Vagina (tissue), 2 donors: ENCODE results near the gene FBXL16. TPM values are rescaled to one million over a fixed set of nuclear protein-coding genes. Genes with fewer than 3 reads are reported as not detected.

Experiments used
- DNase-seq, 2 donors: peaks; one replicate each; pipeline ENCODE4 v3.0.0-alpha.2; 2017; ENCODE audit errors: extremely low spot score in 2 of 2
- H3K27ac ChIP-seq: fragments of 200-600 bp; sonication (generic); one replicate; pipeline ENCODE4 v1.5.1; 2019
- H3K27me3 ChIP-seq: fragments of 200-600 bp; sonication (generic); one replicate; pipeline ENCODE4 v1.5.1; 2019
- H3K36me3 ChIP-seq, 2 donors: fragments of 200-600 bp; sonication (generic); one replicate each; pipeline ENCODE4 v1.5.1; 2017 to 2019
- H3K4me1 ChIP-seq: fragments of 200-600 bp; sonication (generic); one replicate; pipeline ENCODE4 v1.5.1; 2019
- H3K4me3 ChIP-seq, 2 donors: fragments of 200-600 bp; sonication (generic); 1 replicate in 1 of 2; 2 replicates in 1 of 2; pipeline ENCODE4 v1.5.1; 2016 to 2019
- H3K9me3 ChIP-seq: fragments of 200-600 bp; sonication (generic); one replicate; pipeline ENCODE4 v1.5.1; 2019
- CTCF ChIP-seq, 3 experiments: fragments of 450-650 bp in 2 of 3; fragments of 200-600 bp in 1 of 3; sonication (generic) in 1 of 3; IDR thresholded peaks; one replicate each; pipeline ENCODE4 v1.5.1; 2017 to 2019; ENCODE audit warnings: antibody characterized with exemption in 3 of 3, mild to moderate bottlenecking in 2 of 3, moderate library complexity in 2 of 3
- POLR2A ChIP-seq, 2 donors: fragments of 450-650 bp; IDR thresholded peaks; one replicate each; pipeline ENCODE4 v1.6.1; 2017; ENCODE audit warnings: antibody characterized with exemption in 2 of 2, mild to moderate bottlenecking in 2 of 2, moderate library complexity in 2 of 2
- POLR2AphosphoS5 ChIP-seq, 2 donors: sonication (generic); formaldehyde crosslinking; IDR thresholded peaks; one replicate each; pipeline ENCODE4 v1.9.0; 2017; ENCODE audit warnings: antibody characterized with exemption in 2 of 2, mild to moderate bottlenecking in 2 of 2, low read depth in 1 of 2; ENCODE audit not compliant: insufficient read depth in 1 of 2
- intact Hi-C: fragments of 100-400 bp; cut with DNase I; formaldehyde crosslinking; loops from one replicate; pipeline ENCODE4 v1.15.1; 2023
- total RNA-seq: library from RNA; depleted of rRNA; stranded (reverse); fragments of >200 nt; gene quantifications from one replicate; pipeline ENCODE4 v1.2.3, GENCODE V29; 2016

Gene FBXL16
- total RNA-seq, 1 donor from 2014 or later, result 4.4 TPM

- intact Hi-C loops, result no loop called here
- Histone ChIP-seq H3K4me1 (peaks cover 18% of the 10 kb centered on the region), H3K9me3 (no peaks in the 10 kb centered on the region), H3K4me3 (peak overlapping the region in 1 of 2 donors; percentile 36), H3K27me3 (no peaks in the 10 kb centered on the region), H3K27ac (peak overlapping the region; percentile 75), H3K36me3 (no peaks in the 10 kb centered on the region)
- no peak for DNase-seq
- TF ChIP-seq POLR2A (IDR thresholded peaks at IDR 0.05) (no peak), POLR2AphosphoS5 (IDR thresholded peaks at IDR 0.05; ENCODE audit: insufficient read depth in 1 of 2, low read depth in 1 of 2) (no peak), CTCF (IDR thresholded peaks at IDR 0.05) (no peak)
Measured at GRCh38 chr16:660132-660458, 45.5 kb downstream of the FBXL16 start.

- Histone ChIP-seq H3K9me3 (no peaks in the 10 kb centered on the region), H3K4me3 (no peak overlapping the region), H3K27me3 (no peaks in the 10 kb centered on the region), H3K4me1 (peaks cover 18% of the 10 kb centered on the region), H3K27ac (no peak overlapping the region), H3K36me3 (no peaks in the 10 kb centered on the region)
- intact Hi-C loops, result no loop called here
- no peak for DNase-seq
- TF ChIP-seq CTCF (IDR thresholded peaks at IDR 0.05), result no peak
- TF ChIP-seq POLR2A (IDR thresholded peaks at IDR 0.05), result no peak
- no peak for TF ChIP-seq POLR2AphosphoS5 (IDR thresholded peaks at IDR 0.05; ENCODE audit: insufficient read depth in 1 of 2, low read depth in 1 of 2)
Measured at GRCh38 chr16:659618-660017, 46.0 kb downstream of the FBXL16 start.

DNA sequence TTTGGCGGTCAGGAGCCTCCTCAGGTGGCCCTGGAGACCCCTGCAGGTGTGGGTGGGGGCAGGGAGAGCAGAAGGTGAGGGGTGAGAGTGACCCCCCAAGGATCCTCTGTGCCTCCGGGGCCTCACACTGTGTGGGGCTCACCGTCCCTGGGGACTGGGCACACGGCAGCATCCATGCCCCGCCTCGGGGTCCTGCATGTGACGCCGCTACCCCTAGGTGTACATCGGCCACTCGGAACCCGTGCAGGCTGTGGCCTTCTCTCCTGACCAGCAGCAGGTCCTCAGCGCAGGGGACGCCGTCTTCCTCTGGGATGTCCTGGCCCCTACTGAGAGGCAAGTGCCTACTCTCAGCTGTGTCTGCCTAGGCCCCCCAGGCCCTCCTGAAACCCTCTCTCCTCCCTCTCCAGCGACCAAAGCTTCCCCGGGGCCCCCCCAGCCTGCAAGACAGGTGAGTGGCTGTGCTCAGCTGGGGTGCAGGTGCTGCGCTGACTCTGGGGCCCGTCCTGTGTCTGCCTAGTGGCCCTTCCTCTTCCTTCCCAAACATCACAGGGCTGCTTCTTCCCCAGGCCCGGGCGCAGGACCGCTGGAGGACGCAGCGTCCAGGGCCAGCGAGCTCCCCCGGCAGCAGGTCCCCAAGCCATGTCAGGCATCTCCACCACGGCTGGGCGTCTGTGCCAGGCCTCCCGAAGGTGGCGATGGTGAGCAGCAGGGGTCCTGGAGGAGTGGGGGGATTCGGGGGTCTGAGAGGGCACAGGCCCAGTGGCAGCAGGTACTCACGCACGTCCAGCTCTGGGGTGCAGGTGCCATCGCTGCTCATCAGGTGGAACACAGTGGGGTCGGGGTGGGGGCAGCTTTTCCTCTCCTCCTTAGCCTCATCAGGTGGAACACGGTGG is 46.7 kb downstream of the FBXL16 start:
- H3K4me3 ChIP-seq, result no peak overlapping the region
- no peak overlapping the region for H3K27ac ChIP-seq
- H3K4me1 ChIP-seq, result peaks cover 18% of the 10 kb centered on the region
- H3K9me3 ChIP-seq, result no peaks in the 10 kb centered on the region
- TF ChIP-seq CTCF (IDR thresholded peaks at IDR 0.05), result no peak
- TF ChIP-seq POLR2A (IDR thresholded peaks at IDR 0.05), result no peak
- no peak for TF ChIP-seq POLR2AphosphoS5 (IDR thresholded peaks at IDR 0.05; ENCODE audit: insufficient read depth in 1 of 2, low read depth in 1 of 2)
- intact Hi-C loops, result no loop called here
- H3K27me3 ChIP-seq, result no peaks in the 10 kb centered on the region
- H3K36me3 ChIP-seq, result no peaks in the 10 kb centered on the region
- DNase-seq, result no peak

- TF ChIP-seq CTCF (IDR thresholded peaks at IDR 0.05) (no peak), POLR2A (IDR thresholded peaks at IDR 0.05) (no peak), POLR2AphosphoS5 (IDR thresholded peaks at IDR 0.05; ENCODE audit: insufficient read depth in 1 of 2, low read depth in 1 of 2) (no peak)
- intact Hi-C loops, result no loop called here
- Histone ChIP-seq H3K27ac (no peak overlapping the region), H3K27me3 (no peaks in the 10 kb centered on the region), H3K4me3 (no peak overlapping the region), H3K36me3 (no peaks in the 10 kb centered on the region), H3K9me3 (no peaks in the 10 kb centered on the region), H3K4me1 (peaks cover 18% of the 10 kb centered on the region)
- DNase-seq, result no peak
Measured at GRCh38 chr16:657487-657886, 48.1 kb downstream of the FBXL16 start.

GRCh38 chr16:654034-654433 is 51.6 kb downstream of the FBXL16 start:
- no peak for DNase-seq
- no peak overlapping the region for H3K27ac ChIP-seq
- peaks cover 10% of the 10 kb centered on the region for H3K4me1 ChIP-seq
- TF ChIP-seq CTCF (IDR thresholded peaks at IDR 0.05) (no peak), POLR2AphosphoS5 (IDR thresholded peaks at IDR 0.05; ENCODE audit: insufficient read depth in 1 of 2, low read depth in 1 of 2) (no peak), POLR2A (IDR thresholded peaks at IDR 0.05) (no peak)
- intact Hi-C loops, result no loop called here
- H3K4me3 ChIP-seq, result no peak overlapping the region
- H3K36me3 ChIP-seq, result no peaks in the 10 kb centered on the region
- no peaks in the 10 kb centered on the region for H3K27me3 ChIP-seq
- H3K9me3 ChIP-seq, result no peaks in the 10 kb centered on the region
